SKM-1 (cell line): ENCODE data around the gene STOML1.

Source experiments
- DNase-seq: peaks from one replicate; lab custom pipeline; 2025; ENCODE audit not compliant: unreplicated experiment; lab: John Stamatoyannopoulos, UW

Gene STOML1

DNA sequence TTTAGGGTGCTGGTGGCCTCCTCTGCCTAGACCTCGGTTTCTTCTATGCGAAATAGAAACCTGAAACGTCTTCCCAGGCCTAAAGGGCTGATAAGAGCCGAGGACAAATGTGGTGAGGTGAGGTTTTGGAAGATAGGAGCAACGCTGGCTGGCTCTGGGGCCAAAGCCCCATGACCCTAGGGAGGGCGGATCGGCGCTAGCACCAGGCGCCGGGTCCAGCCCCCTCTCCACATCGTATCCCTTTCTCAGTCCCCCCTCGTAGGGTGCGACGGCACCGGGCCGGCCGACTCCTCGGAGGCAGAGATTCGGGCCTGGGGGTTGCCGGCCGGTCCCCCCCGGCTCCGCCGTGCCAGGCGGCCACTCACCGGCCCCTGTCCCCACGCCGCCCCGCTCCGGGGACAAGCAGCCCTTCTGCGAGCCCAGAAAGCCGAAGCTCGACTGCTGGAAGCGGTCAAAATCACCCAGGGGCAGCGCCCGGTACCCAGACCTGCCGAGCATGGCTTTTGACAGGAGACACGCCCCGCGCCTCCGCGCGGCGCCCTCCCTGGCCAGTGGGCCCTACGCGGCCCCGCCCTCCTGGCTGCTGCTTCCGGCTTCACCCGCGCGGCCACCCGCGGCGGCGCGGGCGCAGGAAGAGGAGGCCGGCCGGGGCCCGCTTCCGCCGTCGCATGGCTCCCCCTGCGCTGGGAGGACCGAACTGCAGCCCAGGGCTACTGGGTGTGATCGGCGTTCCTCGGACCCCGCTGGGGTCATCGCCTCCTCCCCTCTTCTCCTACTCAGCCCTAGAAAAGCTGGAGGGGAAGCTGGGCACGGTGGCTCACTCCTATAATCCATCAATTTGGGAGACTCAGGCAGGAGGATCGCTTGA, at the start of gene STOML1:
STOML1 (minus strand) TSS at position 570 of the 868 bp plus-strand sequence; CDS start at position 498, 72 bp downstream.
- DNase-seq, result peak; percentile 48

DNA sequence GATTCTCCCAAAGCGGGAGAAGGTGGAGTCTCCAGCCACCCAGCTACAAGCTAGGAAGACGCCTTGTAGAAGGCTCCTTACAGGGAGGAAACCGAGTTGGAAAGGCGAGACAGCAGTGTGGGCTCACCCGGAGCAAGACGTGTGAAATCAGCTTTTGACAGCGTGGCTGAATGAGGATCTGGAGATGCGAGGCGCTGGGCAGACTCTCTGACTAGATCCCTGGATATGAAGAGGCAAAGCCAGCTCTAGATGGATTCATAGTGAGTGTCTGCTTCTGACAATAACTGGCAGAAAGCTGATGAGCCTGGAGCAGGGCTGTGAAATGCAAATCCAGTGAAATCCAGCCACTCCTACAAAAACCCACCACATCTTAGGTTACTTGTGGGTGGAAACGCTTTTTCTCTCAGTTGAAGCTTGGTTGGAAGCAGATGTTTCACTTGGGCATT, 49.2 kb upstream of the STOML1 start:
- no peak for DNase-seq

DNA sequence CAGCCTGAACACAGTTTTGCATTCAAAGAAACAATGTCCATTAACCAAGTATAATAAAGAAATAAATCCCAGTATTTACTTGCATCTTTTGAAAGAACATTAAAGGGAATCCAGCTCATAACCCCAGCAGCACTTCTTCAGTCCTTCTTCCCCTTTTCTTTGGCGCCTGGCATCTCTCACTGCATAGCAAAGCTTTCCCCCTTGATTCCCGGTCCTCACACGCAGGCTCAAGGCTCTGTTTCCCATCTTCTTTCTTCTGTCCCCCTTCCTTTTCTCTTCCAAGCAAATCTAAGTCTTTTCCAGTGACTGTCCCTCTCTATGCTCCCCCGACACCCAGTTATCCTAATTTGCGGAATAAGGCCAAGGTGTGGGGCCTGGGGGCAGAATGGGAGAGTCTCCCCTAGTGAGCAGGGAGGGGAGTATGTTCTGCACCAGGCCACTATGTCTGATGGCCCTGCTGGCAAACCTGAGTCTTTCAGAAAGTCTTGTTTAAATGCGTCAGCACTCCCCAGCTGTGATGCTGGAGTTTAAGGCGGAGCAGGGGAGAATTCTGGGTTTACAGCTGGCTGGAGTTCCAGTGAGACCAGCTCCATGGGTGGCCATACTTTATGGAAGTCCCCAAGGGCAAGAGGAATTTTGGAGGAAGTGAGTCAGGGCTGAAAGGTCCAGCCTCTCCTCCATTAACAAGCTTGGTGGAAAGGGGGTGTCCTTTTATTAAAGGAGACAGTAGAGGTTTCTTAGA, 48.2 kb upstream of the STOML1 start:
- no peak for DNase-seq

- no peak for DNase-seq
Measured at GRCh38 chr15:74039656-74040010, 47.5 kb upstream of the STOML1 start.

- no peak for DNase-seq
Measured at GRCh38 chr15:74038707-74039655, 46.9 kb upstream of the STOML1 start.

DNA sequence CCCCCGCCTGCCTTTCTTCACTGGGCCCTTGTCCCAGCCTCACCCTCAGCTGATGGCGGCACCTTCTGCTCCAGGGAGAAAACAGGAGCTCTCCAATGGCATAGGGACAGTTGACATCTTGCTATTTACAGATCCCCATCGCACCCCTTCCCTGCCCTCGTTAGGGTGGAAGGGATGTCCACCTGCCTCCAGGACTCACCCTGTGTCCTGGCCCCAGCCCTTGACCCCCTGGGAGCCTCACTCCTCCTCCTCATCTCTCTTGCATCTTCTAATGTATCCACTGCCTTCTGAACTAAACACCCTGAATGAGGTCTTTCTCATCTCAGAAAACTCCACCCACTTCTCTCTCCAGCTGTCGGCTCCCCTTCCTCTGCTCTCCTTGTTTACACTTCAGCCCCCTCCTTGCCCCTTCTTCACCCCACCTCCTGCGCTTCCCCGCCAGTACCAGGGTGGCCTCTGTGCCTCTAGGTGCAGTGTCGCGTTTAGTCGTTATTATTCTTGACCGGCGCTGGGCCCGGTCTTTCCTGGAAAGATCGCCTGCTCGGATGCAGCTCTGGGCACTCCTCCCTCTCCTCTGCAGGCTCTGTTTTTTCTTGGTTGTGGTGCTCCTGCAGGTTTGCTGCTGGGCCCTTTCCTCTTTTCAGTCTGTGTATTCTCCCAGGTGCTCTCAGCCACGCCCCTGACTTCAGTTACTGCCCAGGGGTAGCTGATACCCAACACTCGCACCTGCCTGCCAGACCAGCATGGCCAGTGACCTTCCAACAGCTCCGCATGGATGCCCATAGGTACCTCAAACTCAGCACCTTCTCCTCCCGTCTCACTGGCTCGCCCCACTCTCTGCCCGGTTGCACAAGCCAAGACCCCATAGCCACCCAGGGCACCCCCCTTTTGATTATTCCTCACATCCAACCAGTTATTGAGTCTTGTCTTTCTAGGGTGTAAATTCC, 45.3 kb upstream of the STOML1 start:
- DNase-seq, result no peak

- DNase-seq, result no peak
Measured at GRCh38 chr15:74036271-74037170, 44.4 kb upstream of the STOML1 start.

GRCh38 chr15:74035121-74036017, 43.3 kb upstream of the STOML1 start:
- DNase-seq, result no peak

GRCh38 chr15:74034206-74034755, 42.2 kb upstream of the STOML1 start:
- no peak for DNase-seq

DNA sequence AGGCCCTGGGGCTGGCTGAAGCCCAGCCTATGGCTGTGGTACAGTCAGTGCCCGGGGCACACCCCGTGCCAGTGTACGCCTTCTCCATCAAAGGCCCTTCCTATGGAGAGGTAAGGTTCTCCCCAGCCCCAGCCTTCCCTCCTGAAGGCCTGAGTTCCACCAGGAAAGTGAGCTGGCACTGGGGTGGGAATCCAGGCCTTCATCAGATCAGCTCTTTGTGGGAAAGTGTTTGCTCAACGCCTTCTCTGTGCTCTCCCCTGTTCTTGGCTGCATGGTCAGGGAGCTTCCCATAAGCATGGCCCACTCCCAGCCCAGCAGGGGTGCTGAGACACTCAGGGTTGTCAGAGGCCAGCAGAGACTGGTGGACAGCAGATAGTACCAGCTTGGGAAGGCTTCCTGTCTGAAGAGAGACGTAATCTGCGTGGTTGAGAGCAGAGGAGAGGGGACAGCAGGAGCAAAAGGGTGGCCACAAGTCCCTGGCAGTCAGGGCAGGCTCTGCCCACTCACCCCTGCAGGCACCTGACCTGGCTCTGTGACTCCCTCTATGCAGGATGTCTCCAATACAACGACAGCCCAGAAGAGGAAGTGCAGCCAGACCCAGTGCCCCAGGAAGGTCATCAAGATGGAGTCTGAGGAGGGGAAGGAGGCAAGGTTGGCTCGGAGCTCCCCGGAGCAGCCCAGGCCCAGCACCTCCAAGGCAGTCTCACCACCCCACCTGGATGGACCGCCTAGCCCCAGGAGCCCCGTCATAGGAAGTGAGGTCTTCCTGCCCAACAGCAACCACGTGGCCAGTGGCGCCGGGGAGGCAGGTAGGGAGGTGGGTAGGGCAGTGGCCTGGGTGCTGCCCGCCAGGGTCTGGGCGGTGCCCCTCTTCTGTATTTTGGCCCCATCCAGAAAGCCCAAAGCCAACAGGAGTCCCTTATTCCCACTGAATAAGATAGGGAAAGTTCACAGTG, 40.8 kb upstream of the STOML1 start:
- no peak for DNase-seq

DNA sequence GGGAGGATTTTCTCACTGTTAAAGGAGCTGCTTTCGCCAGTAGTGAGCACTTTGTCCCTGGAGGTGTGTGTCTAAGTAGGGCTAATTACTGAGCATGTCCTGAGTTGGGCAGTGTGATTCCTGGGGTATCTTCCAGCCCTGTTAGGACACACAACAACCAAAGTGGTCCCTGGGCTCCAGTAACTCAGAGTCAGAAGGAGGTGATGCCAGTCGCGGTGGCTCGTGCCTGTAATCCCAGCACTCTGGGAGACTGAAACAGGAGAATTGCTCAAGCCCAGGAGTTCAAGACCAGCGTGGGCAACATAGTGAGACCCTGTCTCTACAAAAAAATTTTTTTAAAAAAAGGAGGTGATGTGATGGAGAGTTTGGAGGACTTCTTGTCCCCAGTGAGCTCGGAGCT, 40.0 kb upstream of the STOML1 start:
- no peak for DNase-seq

GRCh38 chr15:74028646-74029045, 36.6 kb upstream of the STOML1 start:
- DNase-seq, result no peak

DNA sequence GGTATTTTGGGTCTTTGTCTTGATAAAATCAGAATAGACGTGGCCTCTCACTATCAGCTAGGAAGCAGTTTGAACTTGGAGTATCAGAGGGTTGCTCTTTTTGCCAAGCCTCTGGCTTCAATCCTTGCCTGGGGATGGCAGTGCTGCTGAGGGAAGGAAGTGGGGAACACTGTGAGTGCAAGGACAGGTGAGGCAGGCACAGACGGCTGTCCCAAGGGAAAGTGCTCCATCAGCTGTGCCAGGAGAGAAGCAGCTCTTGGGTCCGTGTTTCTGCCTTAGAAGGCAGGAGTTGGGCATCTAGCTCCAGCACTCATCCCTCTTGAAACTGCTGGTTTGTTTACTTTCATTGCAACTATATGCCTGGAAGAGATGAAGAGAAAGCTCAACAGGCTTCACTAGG, 35.6 kb upstream of the STOML1 start:
- no peak for DNase-seq

DNA sequence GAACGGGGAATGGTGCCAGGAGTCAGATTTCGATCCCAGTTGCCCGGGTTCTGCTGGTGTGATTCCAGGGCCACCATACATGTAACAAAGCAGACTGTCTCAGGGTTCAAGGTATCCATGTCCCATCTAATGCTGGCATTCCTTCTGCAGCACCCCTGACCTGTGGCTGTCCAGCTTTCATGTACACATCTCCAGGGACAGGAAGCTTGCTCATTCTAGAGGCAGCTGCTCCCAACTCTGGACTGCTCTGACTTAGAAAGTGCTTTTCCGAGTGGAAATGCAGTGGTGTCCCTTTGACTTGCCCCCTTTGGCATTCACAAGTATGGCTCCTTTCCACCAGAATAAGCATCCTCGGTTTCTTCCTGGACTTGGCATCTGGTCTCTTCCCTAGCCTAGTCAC, 33.3 kb upstream of the STOML1 start:
- DNase-seq, result no peak

DNA sequence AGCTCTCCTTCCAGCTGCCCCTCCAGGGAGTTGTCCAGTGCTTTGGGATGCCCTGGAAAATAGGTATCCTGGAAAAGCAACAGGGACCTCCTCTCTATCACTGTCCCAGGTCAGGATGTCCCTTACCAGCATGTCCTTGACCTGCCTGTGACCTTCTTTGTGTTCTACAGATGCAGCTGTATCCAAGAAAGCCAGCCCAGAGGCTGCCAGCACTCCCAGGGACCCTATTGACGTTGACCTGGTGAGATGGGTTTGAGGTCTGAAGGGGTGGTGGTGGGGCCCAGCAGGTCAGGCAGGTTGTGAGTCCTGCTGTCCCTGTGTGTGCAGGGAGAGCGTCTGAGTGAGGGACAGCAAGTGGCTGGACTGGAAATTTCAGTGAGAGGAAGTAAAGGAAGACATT, 32.6 kb upstream of the STOML1 start:
- no peak for DNase-seq

DNA sequence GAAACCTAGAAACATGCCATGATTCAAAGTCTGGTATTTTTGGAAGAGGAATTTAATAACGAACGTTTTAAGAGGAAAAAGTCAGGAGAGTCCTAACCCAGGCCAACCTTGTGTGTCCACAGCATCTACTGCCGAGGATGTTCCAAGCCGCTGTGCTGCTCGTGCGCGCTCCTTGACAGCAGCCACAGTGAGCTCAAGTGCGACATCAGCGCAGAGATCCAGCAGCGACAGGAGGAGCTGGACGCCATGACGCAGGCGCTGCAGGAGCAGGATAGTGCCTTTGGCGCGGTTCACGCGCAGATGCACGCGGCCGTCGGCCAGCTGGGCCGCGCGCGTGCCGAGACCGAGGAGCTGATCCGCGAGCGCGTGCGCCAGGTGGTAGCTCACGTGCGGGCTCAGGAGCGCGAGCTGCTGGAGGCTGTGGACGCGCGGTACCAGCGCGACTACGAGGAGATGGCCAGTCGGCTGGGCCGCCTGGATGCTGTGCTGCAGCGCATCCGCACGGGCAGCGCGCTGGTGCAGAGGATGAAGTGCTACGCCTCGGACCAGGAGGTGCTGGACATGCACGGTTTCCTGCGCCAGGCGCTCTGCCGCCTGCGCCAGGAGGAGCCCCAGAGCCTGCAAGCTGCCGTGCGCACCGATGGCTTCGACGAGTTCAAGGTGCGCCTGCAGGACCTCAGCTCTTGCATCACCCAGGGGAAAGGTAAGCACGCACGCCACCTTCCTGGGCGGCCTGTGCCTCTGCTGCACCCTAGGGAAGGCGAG, 30.8 kb upstream of the STOML1 start:
- no peak for DNase-seq
